ENCODE results near the gene DBNL. TPM values are rescaled to one million over a fixed set of nuclear protein-coding genes. Genes with fewer than 3 reads are reported as not detected.

DBNL gene
- total RNA-seq, 1 donor from 2014 or later = 177 TPM

DNA sequence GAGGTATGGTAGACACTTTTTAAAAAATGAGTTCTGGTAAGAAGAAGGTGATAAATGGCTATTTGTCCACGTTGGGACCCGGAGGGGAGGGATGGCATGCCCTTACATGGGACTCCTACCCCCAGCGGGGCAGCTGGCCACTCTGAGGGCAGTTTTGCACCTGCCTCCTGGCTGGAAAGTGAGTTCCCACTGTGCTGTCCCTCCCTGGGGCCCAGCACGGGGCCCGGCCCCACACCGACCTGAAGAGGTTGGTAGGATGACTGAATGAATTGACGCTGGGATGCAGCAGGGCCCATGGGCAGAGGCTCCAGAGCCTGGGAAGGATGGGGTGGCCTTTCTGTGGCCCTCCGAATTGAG lies 59.0 kb downstream of the DBNL start:
- Histone ChIP-seq H3K9me3 (no peaks in the 10 kb centered on the region), H3K27ac (peak overlapping the region; percentile 99 to 100), H3K4me1 (peaks cover 55 to 74% of the 10 kb centered on the region in 2 donors), H3K36me3 (peaks cover 18 to 27% of the 10 kb centered on the region in 2 donors), H3K27me3 (no peaks in the 10 kb centered on the region), H3K4me3 (peak overlapping the region in 1 of 2 donors; percentile 88)
- intact Hi-C loops (cut with DNase I) = loop anchor here (1.0 kb wide), 1 partner anchor 21 kb away; the partner anchor contains the start of gene POLM
- DNase-seq (ENCODE audit: low spot score in 2 of 2) = no peak
- TF ChIP-seq CTCF (IDR thresholded peaks at IDR 0.05) = no peak

DNA sequence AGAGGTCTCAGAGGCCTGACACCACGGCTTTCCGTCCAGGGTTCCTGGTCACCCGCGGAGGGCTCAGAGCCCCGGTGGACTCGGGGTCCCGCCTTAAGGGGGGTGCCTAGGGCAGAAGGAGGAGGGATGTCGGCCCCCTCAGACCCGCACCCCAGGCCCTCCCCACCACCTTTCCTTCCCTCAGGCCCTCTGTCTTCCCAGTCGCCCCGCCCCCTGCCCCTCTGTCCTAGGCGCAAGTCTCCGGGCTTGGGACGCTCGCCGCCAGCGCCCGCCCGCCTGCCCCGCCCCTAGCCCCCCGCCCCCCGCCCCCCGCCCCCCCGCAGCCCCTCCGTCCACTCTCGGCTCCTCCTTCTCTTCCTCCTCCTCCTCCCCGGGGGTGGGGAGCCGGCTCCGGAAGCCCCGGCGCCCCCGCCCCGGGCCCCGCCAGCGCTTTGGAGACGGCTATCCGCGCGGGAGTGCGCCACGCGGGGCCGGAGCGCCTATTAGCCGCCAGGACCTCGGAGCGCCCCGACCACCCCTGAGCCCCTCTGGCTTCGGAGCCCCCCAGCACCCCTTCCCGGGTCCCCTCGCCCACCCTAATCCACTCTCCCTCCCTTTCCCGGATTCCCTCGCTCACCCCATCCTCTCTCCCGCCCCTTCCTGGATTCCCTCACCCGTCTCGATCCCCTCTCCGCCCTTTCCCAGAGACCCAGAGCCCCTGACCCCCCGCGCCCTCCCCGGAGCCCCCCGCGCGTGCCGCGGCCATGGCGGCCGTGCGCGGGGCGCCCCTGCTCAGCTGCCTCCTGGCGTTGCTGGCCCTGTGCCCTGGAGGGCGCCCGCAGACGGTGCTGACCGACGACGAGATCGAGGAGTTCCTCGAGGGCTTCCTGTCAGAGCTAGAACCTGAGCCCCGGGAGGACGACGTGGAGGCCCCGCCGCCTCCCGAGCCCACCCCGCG lies 59.7 kb downstream of the DBNL start, which contains the start of gene AEBP1:
AEBP1 (plus strand) TSS at position 423 of the 937 bp plus-strand sequence; CDS start at position 744, 321 bp downstream.
- no peak for DNase-seq (ENCODE audit: low spot score in 2 of 2)
- Histone ChIP-seq H3K4me3 (peak within 1 kb of the TSS; percentile 63 to 88), H3K36me3 (peaks cover 25 to 33% of the 10 kb centered on the region in 2 donors), H3K27ac (peak within 1 kb of the TSS; percentile 99 to 100), H3K4me1 (peaks cover 58 to 78% of the 10 kb centered on the region in 2 donors), H3K9me3 (no peaks in the 10 kb centered on the region), H3K27me3 (no peaks in the 10 kb centered on the region)
- intact Hi-C loops (cut with DNase I) = loop anchor here (1.0 kb wide), 1 partner anchor 22 kb away; the partner anchor contains the start of gene POLM
- no peak for TF ChIP-seq CTCF (IDR thresholded peaks at IDR 0.05)

DNA sequence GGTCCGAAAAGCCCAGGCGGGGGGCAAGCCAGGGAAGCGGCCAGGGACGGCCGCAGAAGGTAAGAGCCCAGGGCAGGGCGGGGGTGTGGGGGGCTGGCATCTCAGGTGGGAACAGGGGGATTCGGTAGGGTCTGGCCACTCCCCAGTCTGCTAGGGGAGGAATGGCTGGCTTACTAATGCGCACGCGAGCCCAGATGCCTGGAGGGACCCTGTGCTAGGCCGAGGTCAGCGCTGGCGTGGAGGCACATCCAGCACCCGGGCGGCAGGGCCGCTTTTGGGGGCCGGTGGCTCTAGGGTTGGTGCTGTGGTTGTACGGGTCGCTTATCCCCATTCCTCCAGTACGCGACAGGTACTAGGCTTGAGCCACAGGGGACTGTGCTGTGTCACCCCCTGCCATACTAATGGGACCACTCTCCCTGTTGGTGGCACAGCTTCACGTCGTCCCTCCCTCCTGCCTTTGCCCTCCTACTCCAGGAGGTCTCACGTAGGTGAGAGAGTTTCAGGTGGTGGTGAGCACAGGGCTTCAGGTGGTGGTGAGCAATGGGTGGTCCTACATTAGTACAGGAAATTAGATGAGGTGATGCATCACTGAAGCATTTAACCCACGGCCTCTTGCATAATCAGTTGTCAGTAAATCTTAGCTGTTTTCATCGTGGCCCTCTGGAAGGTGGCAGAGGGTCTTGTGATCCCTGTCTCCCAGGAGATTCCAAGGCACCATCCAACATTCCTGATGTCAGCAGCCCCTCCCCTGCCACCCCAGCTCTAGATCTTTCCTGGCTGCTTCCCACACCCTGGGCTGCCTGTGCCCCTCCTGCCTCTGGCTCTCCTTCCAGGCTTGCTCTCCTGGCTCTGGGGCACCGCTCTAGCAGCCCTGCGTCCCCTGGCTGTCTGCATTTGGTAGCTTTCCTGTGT lies 60.6 kb downstream of the DBNL start:
- Histone ChIP-seq H3K36me3 (peaks cover 34 to 42% of the 10 kb centered on the region in 2 donors), H3K27me3 (no peaks in the 10 kb centered on the region), H3K4me1 (peaks cover 58 to 78% of the 10 kb centered on the region in 2 donors), H3K4me3 (peak overlapping the region; percentile 63 to 88), H3K9me3 (no peaks in the 10 kb centered on the region), H3K27ac (peak overlapping the region; percentile 99 to 100)
- peak in 1 of 2 donors; percentile 87 for DNase-seq (ENCODE audit: low spot score in 2 of 2)
- TF ChIP-seq CTCF (IDR thresholded peaks at IDR 0.05) = peak in 1 of 3 experiments; percentile 23
- intact Hi-C loops (cut with DNase I) = loop anchor here (1.0 kb wide), 1 partner anchor 18 kb away; the partner anchor contains the start of gene POLD2

GRCh38 chr7:44105832-44106231 lies 61.3 kb downstream of the DBNL start:
- Histone ChIP-seq H3K4me1 (peaks cover 62 to 71% of the 10 kb centered on the region in 2 donors), H3K36me3 (peaks cover 41 to 49% of the 10 kb centered on the region in 2 donors), H3K27ac (peak overlapping the region; percentile 99 to 100), H3K4me3 (peak overlapping the region; percentile 63 to 88), H3K27me3 (no peaks in the 10 kb centered on the region), H3K9me3 (no peaks in the 10 kb centered on the region)
- intact Hi-C loops (cut with DNase I) = loop anchor here (1.0 kb wide), 1 partner anchor 17 kb away; the partner anchor contains the start of gene POLD2
- no peak for DNase-seq (ENCODE audit: low spot score in 2 of 2)
- no peak for TF ChIP-seq CTCF (IDR thresholded peaks at IDR 0.05)
